ENCODE measurements around the gene ICAM4.

- no peak for TF ChIP-seq CTCF (IDR thresholded peaks at IDR 0.05)
- TF ChIP-seq POLR2A (IDR thresholded peaks at IDR 0.05), result no peak
- no peak for TF ChIP-seq EP300 (IDR thresholded peaks at IDR 0.05)
These were observed 6.3 kb downstream of the ICAM4 start for GRCh38 chr19:10292789-10293636.

Data from tibial nerve (tissue), 4 donors.